Heart left ventricle (tissue), 16 donors: Measurements from ENCODE around the gene C14orf93. TPM values are rescaled to one million over a fixed set of nuclear protein-coding genes. Genes with fewer than 3 reads are reported as not detected.
"Not testable (repeated sequence)": the region's sequence is repeated elsewhere in the genome, so short reads cannot be mapped to it uniquely, and the experiment has no call there.

Experiments
- ATAC-seq, 4 donors: fragments of 200-7000 bp; cut with Tn5 transposase; one replicate each; pipeline ENCODE4 v1.9.1; 2020 to 2022; ENCODE audit warnings: moderate library complexity in 4 of 4, mild to moderate bottlenecking in 3 of 4, moderate number of reproducible peaks in 1 of 4
- DNase-seq, 5 donors: peaks; one replicate each; pipeline ENCODE4 v3.0.0-alpha.2; 2020
- H3K27ac ChIP-seq, 12 donors: fragments of 200-600 bp; sonication (generic) in 4 of 12; one replicate each; pipeline versions ENCODE4 v1.5.0 to v1.8.0; 2016 to 2022; ENCODE audit warnings: mild to moderate bottlenecking in 2 of 12
- H3K27me3 ChIP-seq, 9 donors: fragments of 200-600 bp; sonication (generic) in 2 of 9; one replicate each; pipeline versions ENCODE4 v1.5.1 to v1.8.0; 2016 to 2022; ENCODE audit warnings: mild to moderate bottlenecking in 3 of 9
- H3K36me3 ChIP-seq, 9 donors: fragments of 200-600 bp; sonication (generic) in 2 of 9; one replicate each; pipeline versions ENCODE4 v1.5.0 to v1.8.0; 2018 to 2022; ENCODE audit warnings: mild to moderate bottlenecking in 2 of 9
- H3K4me1 ChIP-seq, 12 donors: fragments of 200-600 bp; sonication (generic) in 4 of 12; one replicate each; pipeline versions ENCODE4 v1.5.0 to v1.8.0; 2016 to 2022; ENCODE audit warnings: mild to moderate bottlenecking in 3 of 12
- H3K4me3 ChIP-seq, 12 donors: fragments of 200-600 bp; sonication (generic) in 4 of 12; one replicate each; pipeline versions ENCODE4 v1.5.0 to v1.8.0; 2017 to 2022; ENCODE audit warnings: mild to moderate bottlenecking in 9 of 12, moderate library complexity in 4 of 12
- H3K9me3 ChIP-seq, 12 donors: fragments of 200-600 bp; sonication (generic) in 4 of 12; one replicate each; pipeline versions ENCODE4 v1.5.0 to v1.8.0; 2016 to 2022; ENCODE audit warnings: mild to moderate bottlenecking in 1 of 12
- CTCF ChIP-seq, 12 donors: fragments of 200-600 bp; sonication (generic) in 4 of 12; IDR thresholded peaks; one replicate each; pipeline versions ENCODE4 v1.5.0 to v1.8.0; 2018 to 2022; ENCODE audit warnings: antibody characterized with exemption in 12 of 12, mild to moderate bottlenecking in 5 of 12
- POLR2A ChIP-seq, 2 donors: fragments of 450-650 bp; IDR thresholded peaks; one replicate each; pipeline ENCODE4 v1.6.1; 2017; ENCODE audit warnings: antibody characterized with exemption in 2 of 2, mild to moderate bottlenecking in 2 of 2, moderate library complexity in 2 of 2
- WGBS, 4 donors: extraction: QIAGEN DNeasy Blood & Tissue Kit in 2 of 4; methylation state at CpG; one replicate each; pipeline versions ENCODE4 v1.1.5 to v1.1.7; 2013 to 2018; 5-methylcytosine and 5-hydroxymethylcytosine counted together
- intact Hi-C, 10 donors: fragments of 100-400 bp; cut with DNase I; formaldehyde crosslinking; loops; one replicate each; pipeline versions ENCODE4 v1.11.1 to v1.14.2; 2022
- polyA plus RNA-seq, 2 donors: library from polyadenylated mRNA; stranded (reverse); fragments of 200-250 nt; gene quantifications; one replicate each; pipeline ENCODE4 v1.2.3, GENCODE V29; 2013
- total RNA-seq, 9 donors: library from RNA; depleted of rRNA in 2 of 9; stranded (reverse); fragments of >200 nt in 2 of 9; fragmentation: NEBNext Ultra II Directional in 3 of 9; extraction: Animal tissue kit (Norgen Biotek cat#: 25700) in 3 of 9; gene quantifications; one replicate each; pipeline versions ENCODE4 v1.1.0 to v1.2.4, GENCODE V29; 2016 to 2023
- donor health status: ischemic (EF 13 %, LVEDD 7.1; RV severe dilation, severe dysfunction).
- donor health status: healthy with polysubstance abuse.
- donor health status: DM: no; HTN: yes; CAD: no.
- donor health status: DM: no; HTN: no; CAD: no.
- donor health status: ischemic (EF 25% LVEDD 6.9; RV normal size, moderate dysfunction).
- donor health status: ischemic (EF 25% LVEDD 5.7; RV mildly dilated, moderate dysfunction).
- donor health status: healthy.
- donor health status: DM: yes; HTN: yes; CAD: no.
- donor health status: ischemic (EF 35%, LVEDD 5.7; RV mildly dilated, moderate dysfunction).
- donor health status: nonischemic (EF 11% LVEDD 7.7; RV severe dilation, severe dysfunction).
- donor health status: DM: yes; HTN: yes; CAD: no.
- donor health status: PGD.
- donor health status: ischemic (EF 29% LVEDD 5.4; RV normal size, mild dysfunction).
- donor health status: nonischemic (EF 23%, LVEDD 6.1; RV moderate dilation, normal function).

Gene C14orf93
- total and polyA plus RNA-seq, 11 donors = 3.4 to 7.6 (median 5.4) TPM

- Histone ChIP-seq H3K9me3 (no peaks in the 10 kb centered on the region), H3K36me3 (peaks cover 0 to 35% (median 25%) of the 10 kb centered on the region in 9 donors), H3K4me1 (peaks cover 0 to 20% (median 8%) of the 10 kb centered on the region in 12 donors), H3K27ac (peak overlapping the region; percentile 75 to 98 (median 95)), H3K4me3 (peak overlapping the region; percentile 53 to 87 (median 78)), H3K27me3 (no peaks in the 10 kb centered on the region)
- WGBS, 4 donors = 25 to 27% (median 25%) methylated on average over 19 of the region's 19 CpGs
- TF ChIP-seq CTCF (IDR thresholded peaks at IDR 0.05) (no peak), POLR2A (IDR thresholded peaks at IDR 0.05) (no peak)
- DNase-seq = no peak
- intact Hi-C loops = no loop called here
- no peak for ATAC-seq
Measured at GRCh38 chr14:22955702-22956569, 54.0 kb downstream of the C14orf93 start.

- H3K27me3 ChIP-seq = no peaks in the 10 kb centered on the region
- WGBS, 4 donors = 93 to 100% (median 95%) methylated on average over 1 of the region's 1 CpG
- no peaks in the 10 kb centered on the region for H3K9me3 ChIP-seq
- H3K36me3 ChIP-seq = peaks cover 0 to 70% (median 58%) of the 10 kb centered on the region in 9 donors
- peaks cover 0 to 17% (median 8%) of the 10 kb centered on the region in 12 donors for H3K4me1 ChIP-seq
- no peak overlapping the region for H3K27ac ChIP-seq
- intact Hi-C loops = no loop called here
- H3K4me3 ChIP-seq = no peak overlapping the region
- TF ChIP-seq POLR2A (IDR thresholded peaks at IDR 0.05) (no peak), CTCF (IDR thresholded peaks at IDR 0.05) (no peak)
- ATAC-seq (no peak), DNase-seq (no peak)
Measured at GRCh38 chr14:22952418-22952817, 57.5 kb downstream of the C14orf93 start.

- WGBS, 4 donors = 89 to 94% (median 90%) methylated on average over 8 of the region's 8 CpGs
- H3K4me3 ChIP-seq, H3K27me3 ChIP-seq, intact Hi-C loops, H3K27ac ChIP-seq, H3K9me3 ChIP-seq, ATAC-seq: not testable (repeated sequence)
- peaks cover 0 to 13% (median 7%) of the 10 kb centered on the region in 12 donors for H3K4me1 ChIP-seq
- H3K36me3 ChIP-seq = peaks cover 0 to 76% (median 63%) of the 10 kb centered on the region in 9 donors
- peak in 1 of 5 donors; percentile 28 for DNase-seq
Measured at GRCh38 chr14:22951795-22952194, 58.1 kb downstream of the C14orf93 start.

- Histone ChIP-seq H3K27ac (no peak overlapping the region), H3K4me3 (no peak overlapping the region), H3K36me3 (peaks cover 0 to 86% (median 62%) of the 10 kb centered on the region in 9 donors), H3K27me3 (no peaks in the 10 kb centered on the region), H3K4me1 (no peaks in the 10 kb centered on the region), H3K9me3 (no peaks in the 10 kb centered on the region)
- intact Hi-C loops = no loop called here
- DNase-seq (no peak), ATAC-seq (no peak)
- no peak for TF ChIP-seq POLR2A (IDR thresholded peaks at IDR 0.05)
- no peak for TF ChIP-seq CTCF (IDR thresholded peaks at IDR 0.05)
- 97 to 99% (median 98%) methylated on average over 3 of the region's 3 CpGs for WGBS, 4 donors
Measured at GRCh38 chr14:22945642-22946041, 64.3 kb downstream of the C14orf93 start.
